GM12875 (cell line): ENCODE measurements around the gene RAD23B.

Source experiments
- H3K4me3 ChIP-seq: one replicate; pipeline ENCODE4 v1.5.1; 2011; ENCODE audit warnings: low read depth, low read length, control low read depth
- CTCF ChIP-seq: IDR thresholded peaks from 2 replicates; pipeline ENCODE4 v1.5.1; 2011; ENCODE audit warnings: low read depth, mild to moderate bottlenecking, control low read depth, inconsistent platforms, low read length, moderate library complexity, borderline replicate concordance; ENCODE audit not compliant: insufficient read depth

RAD23B gene

GRCh38 chr9:107275530-107275929 lies 7.5 kb upstream of the RAD23B start:
- no peak for TF ChIP-seq CTCF
- no peak overlapping the region for H3K4me3 ChIP-seq

- no peak for TF ChIP-seq CTCF
Measured at GRCh38 chr9:107276966-107277710, 5.9 kb upstream of the RAD23B start.

GRCh38 chr9:107277801-107278200 lies 5.3 kb upstream of the RAD23B start:
- no peak overlapping the region for H3K4me3 ChIP-seq
- no peak for TF ChIP-seq CTCF

More at GRCh38 chr9:107276966-107277710, 5.9 kb upstream of the RAD23B start:
- no peak overlapping the region for H3K4me3 ChIP-seq

- no peak for TF ChIP-seq CTCF
Measured at GRCh38 chr9:107279086-107279485, 4.0 kb upstream of the RAD23B start.

GRCh38 chr9:107280543-107280942 lies 2.5 kb upstream of the RAD23B start:
- TF ChIP-seq CTCF: no peak
- no peak overlapping the region for H3K4me3 ChIP-seq

More at GRCh38 chr9:107279086-107279485, 4.0 kb upstream of the RAD23B start:
- H3K4me3 ChIP-seq: no peak overlapping the region

GRCh38 chr9:107281184-107281583 lies 1.9 kb upstream of the RAD23B start:
- no peak for TF ChIP-seq CTCF
- no peak overlapping the region for H3K4me3 ChIP-seq
